GM13976 (cell line): ENCODE results near the gene VSNL1.

Source experiments
- DNase-seq: peaks from one replicate; pipeline ENCODE4 v3.0.0; 2012; ENCODE audit warnings: low spot score
- in situ Hi-C: fragments of 300-500 bp; cut with MboI; formaldehyde crosslinking; loops from one replicate; pipeline ENCODE4 v1.12.0; 2022; ENCODE audit warnings: low sequenced_read_pairs, mixed read lengths, inconsistent platforms; ENCODE audit not compliant: unreplicated experiment
- TF ChIP-seq, protein P1 (sequence below): IDR thresholded peaks from 2 replicates; pipeline ENCODE4 v1.5.1; 2012; ENCODE audit warnings: borderline replicate concordance, mild to moderate bottlenecking; ENCODE audit not compliant: insufficient read depth; ENCODE audit errors: extremely low read depth, missing control alignments, control extremely low read depth

VSNL1 gene

DNA sequence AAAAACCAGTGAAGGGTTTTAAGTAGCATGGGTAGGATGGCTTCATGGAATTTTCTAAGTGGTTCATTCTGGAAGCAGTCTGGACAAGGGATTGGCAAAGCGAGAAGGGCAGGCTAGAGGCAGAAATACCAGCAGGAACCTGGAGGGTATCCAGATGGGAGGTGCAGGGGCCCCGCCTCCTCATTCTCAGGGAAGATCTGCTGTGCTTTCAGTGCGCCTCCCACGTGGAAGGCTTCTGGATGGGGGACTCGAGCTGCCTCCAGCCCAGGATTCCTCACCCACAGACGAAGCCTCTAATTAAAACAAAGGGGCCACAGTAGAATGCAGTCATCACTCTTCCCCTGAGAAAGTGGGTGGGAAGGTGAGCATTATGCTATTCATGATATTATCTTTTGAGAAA is 79.8 kb downstream of the VSNL1 start:
- in situ Hi-C loops = no loop called here
- TF ChIP-seq, protein P1, sequence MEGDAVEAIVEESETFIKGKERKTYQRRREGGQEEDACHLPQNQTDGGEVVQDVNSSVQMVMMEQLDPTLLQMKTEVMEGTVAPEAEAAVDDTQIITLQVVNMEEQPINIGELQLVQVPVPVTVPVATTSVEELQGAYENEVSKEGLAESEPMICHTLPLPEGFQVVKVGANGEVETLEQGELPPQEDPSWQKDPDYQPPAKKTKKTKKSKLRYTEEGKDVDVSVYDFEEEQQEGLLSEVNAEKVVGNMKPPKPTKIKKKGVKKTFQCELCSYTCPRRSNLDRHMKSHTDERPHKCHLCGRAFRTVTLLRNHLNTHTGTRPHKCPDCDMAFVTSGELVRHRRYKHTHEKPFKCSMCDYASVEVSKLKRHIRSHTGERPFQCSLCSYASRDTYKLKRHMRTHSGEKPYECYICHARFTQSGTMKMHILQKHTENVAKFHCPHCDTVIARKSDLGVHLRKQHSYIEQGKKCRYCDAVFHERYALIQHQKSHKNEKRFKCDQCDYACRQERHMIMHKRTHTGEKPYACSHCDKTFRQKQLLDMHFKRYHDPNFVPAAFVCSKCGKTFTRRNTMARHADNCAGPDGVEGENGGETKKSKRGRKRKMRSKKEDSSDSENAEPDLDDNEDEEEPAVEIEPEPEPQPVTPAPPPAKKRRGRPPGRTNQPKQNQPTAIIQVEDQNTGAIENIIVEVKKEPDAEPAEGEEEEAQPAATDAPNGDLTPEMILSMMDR = no peak
- no peak for DNase-seq

DNA sequence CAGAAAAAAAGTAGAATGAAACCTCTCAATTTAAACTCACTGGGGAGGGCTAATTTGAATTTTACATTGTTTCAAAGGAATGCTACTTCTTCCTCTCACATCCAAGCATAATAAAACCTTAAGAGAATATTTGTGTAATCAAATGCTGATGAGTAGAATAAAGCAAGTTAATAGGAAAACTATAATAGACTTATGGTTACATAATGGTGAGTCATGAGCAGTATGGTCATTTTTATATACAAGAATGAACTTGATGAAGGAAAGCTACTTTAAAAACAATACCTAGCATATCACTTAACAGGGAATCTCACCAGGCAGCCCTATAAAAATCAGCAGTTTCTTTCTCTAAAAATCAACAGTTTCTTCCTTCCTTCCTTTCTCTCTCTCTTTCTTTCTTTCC is 80.3 kb downstream of the VSNL1 start:
- TF ChIP-seq, protein P1 = no peak
- in situ Hi-C loops = no loop called here
- no peak for DNase-seq

DNA sequence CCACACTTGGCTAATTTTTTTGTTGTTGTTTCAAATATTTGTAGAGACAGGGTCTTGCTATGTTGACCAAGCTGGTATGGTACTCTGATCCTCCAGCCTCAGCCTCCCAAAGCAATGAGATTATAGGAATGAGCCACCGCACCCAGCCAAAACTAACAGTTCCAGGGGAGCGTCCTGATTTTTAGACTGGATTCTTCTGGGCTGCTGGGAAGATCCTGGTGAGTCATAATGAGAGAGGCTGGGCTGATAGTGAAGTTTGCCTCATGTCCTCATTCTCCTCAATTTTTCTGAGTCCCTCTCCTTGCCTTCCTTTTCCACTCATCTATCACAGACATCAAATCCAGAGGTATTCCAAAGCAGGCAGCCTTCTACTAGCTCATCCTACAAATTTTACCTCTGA is 81.3 kb downstream of the VSNL1 start:
- TF ChIP-seq, protein P1 = no peak
- DNase-seq = no peak
- in situ Hi-C loops = no loop called here

DNA sequence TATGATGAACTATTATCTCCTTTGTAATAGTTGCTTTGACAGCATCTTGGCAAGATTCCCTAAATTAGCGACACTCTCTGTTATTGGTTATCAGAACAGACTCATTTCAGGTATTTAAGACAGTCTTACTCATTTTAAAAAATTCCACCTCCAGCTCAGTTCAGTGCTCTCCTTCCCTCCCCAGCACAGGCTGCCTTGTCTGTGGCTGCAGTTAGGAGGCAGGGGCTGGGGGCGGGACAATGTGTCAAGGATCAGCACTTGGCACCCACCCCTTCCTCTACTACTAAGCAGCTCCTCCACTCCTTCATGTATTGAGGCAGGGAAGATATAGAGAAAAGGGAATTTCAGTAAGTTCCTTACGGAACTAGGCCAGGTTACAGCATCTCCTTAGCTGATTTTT is 85.0 kb downstream of the VSNL1 start:
- in situ Hi-C loops = no loop called here
- TF ChIP-seq, protein P1 = no peak
- no peak for DNase-seq

DNA sequence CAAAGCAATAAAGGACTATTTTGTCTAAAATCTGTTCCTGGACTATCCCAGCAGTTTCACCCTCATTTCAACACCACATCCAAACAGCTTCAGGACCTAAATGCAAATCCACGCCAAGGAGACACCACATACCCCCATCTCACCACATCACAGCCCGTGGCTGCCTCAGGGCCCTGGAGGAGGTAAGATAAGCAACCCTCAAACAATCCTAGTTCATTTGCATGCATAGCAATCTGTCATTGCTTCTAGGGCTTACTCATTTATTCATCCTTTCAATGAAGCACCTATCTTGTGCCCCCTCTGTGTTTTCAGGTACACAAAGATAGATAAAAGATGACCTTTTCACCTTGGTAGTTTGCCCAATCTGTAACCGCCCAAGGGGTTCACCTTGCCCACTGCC is 86.5 kb downstream of the VSNL1 start:
- in situ Hi-C loops = no loop called here
- TF ChIP-seq, protein P1 = no peak
- no peak for DNase-seq

DNA sequence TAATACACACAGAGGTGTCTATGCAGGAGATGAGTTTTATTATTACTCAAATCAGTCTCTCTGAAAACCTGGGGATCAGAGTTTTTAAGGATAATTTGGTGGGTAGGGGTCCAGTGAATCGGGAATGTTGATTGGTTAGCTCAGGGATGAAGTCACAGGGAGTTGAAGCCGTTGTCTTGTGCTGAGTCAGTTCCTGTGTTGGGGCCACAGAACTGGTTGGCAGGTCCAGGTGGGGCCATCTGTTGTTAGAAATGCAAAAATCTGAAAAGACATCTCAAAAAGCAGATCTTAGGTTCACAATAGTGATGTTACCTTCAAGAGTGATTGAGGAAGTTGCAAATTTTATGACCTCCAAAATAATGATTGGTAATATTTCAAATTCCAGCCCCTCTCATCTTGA is 86.9 kb downstream of the VSNL1 start:
- in situ Hi-C loops = no loop called here
- no peak for DNase-seq
- TF ChIP-seq, protein P1 = no peak
